PFSK-1 (cell line): ENCODE data around the gene SH3GL1. TPM values are rescaled to one million over a fixed set of nuclear protein-coding genes. Genes with fewer than 3 reads are reported as not detected.

ENCODE experiments used
- FOXP2 ChIP-seq: optimal IDR thresholded peaks from 2 replicates; pipeline ENCODE3; 2011; ENCODE audit warnings: borderline replicate concordance, control low read depth, inconsistent platforms; ENCODE audit not compliant: insufficient read depth; ENCODE audit errors: extremely low read length, extremely low read depth
- POLR2AphosphoS5 ChIP-seq: IDR thresholded peaks from 2 replicates; pipeline ENCODE4 v1.6.1; 2012; ENCODE audit warnings: low read depth, mild to moderate bottlenecking, control low read depth, low read length, moderate library complexity
- REST ChIP-seq, 2 experiments: IDR thresholded peaks; 2 replicates each; pipeline versions ENCODE4 v1.6.1 to v1.8.0; 2011 to 2012; ENCODE audit warnings: low read depth in 2 of 2, low read length in 2 of 2, control low read depth in 1 of 2, inconsistent platforms in 1 of 2, mild to moderate bottlenecking in 1 of 2, moderate library complexity in 1 of 2; ENCODE audit not compliant: insufficient read depth in 1 of 2
- SIN3A ChIP-seq: IDR thresholded peaks from 2 replicates; pipeline ENCODE4 v1.6.1; 2012; ENCODE audit warnings: mild to moderate bottlenecking, low read length, moderate library complexity, borderline replicate concordance; ENCODE audit not compliant: insufficient read depth
- TAF1 ChIP-seq: IDR thresholded peaks from 2 replicates; pipeline ENCODE4 v1.6.1; 2012; ENCODE audit warnings: low read length, control low read depth, borderline replicate concordance; ENCODE audit not compliant: insufficient read depth
- polyA plus RNA-seq: library from polyadenylated mRNA; unstranded; fragments of >200 nt; gene quantifications from one replicate; pipeline ENCODE4 v1.2.1, GENCODE V29; 2012; ENCODE audit warnings: low read depth, missing spikeins; ENCODE audit not compliant: insufficient read length

The SH3GL1 gene
- 214 TPM for polyA plus RNA-seq

DNA sequence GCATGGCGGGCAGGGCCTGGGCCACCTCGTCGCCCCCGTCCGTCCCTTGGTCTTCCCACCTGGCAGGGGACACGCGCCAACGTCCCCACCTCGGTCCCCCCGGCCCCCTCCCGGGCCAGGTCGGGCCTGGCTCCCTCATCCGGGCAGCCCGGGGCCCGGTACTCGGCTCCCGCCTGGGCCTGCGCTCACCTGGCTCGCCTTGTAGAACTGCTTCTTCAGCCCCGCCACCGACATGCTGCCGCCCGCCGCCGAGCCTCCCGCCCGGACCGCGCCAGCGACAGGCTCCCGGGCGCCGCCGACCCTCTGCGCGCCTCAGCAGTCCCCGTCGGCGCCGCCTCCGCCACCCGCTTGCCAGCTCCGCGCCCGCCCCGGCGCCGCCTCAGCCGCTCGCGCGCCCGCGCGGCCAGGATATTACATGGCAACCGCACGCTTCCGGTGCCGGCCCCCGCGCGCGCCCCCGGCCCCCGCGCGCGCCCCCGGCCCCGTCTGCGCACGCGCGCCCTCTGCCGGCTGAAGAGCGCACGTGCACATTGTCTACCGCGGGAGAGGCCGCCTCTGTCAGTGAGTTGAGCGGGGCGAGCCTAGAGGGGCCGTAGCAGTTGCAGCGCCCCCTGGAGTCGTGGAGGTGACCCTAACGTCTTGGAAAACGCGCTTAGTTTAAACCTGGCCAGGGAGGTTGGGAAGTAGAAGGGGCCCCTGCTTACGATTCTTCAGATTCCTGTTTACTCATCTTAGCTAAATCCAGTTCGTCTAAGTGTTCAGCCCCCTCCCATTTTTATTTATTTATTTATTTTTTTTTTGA lies at the start of gene SH3GL1:
SH3GL1 (minus strand) TSS at position 413 of the 802 bp plus-strand sequence; CDS start at position 234, 179 bp downstream.
- peak; percentile 44; the same call in 1 of the 2 replicates for TF ChIP-seq TAF1
- TF ChIP-seq REST (IDR thresholded peaks at IDR 0.05; ENCODE audit: insufficient read depth in 1 of 2, low read depth in 2 of 2, low read length in 2 of 2): no peak
- TF ChIP-seq FOXP2: peak; percentile 81
- no peak for TF ChIP-seq POLR2AphosphoS5
- 0 out of 2 replicates have a peak, but pooled peaks have one; percentile 24 for TF ChIP-seq SIN3A

DNA sequence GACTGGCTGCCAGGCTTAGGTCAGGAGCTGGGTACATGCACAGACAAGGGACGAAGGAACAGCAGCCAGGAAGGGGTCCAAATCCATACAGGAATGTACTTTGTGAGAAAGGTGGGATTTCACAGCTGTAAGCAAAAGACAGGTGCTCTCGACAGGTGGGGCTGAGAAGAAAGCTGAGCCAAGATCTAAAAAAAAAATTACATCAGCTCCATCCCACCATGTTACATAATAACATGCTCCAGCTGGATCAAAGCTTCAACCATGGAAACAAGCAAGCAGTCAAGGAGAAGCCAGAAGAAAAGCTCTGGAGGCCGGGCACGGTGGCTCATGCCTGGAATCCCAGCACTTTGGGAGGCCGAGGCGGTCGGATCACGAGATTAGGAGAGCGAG lies 49.3 kb upstream of the SH3GL1 start:
- TF ChIP-seq FOXP2 (no peak), REST (IDR thresholded peaks at IDR 0.05; ENCODE audit: insufficient read depth in 1 of 2, low read depth in 2 of 2, low read length in 2 of 2) (no peak), SIN3A (no peak), TAF1 (no peak), POLR2AphosphoS5 (no peak)

DNA sequence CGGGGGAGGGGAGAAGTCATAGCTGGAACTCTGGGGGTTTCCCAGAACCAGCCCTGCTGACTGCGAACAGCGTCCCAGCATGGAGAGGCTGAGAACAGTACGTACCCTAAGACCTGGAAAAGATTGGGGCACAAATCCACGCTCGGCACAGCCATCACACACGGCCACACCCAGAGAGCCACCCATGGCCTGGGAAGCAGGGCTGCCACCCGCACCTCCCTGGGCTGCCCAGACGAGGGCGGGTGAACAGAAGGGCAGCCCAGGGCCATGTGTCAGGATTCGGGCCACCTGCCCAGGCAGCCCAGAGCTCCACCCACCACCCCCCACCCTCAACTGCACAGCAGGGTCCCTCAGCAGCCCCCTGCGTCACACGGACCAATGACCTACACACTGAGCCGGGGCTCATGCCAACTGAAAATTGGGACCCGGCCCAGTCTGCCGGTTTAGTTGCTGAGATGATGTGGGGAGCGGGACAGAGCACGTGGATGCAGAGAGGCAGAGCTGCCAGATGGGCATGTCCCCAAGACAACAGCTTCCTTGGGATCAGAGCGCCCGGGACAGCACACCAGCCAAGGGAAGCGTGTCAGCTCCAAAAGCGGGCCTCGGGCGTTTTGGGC lies 48.8 kb upstream of the SH3GL1 start:
- TF ChIP-seq SIN3A (no peak), POLR2AphosphoS5 (no peak), REST (IDR thresholded peaks at IDR 0.05; ENCODE audit: insufficient read depth in 1 of 2, low read depth in 2 of 2, low read length in 2 of 2) (no peak)

DNA sequence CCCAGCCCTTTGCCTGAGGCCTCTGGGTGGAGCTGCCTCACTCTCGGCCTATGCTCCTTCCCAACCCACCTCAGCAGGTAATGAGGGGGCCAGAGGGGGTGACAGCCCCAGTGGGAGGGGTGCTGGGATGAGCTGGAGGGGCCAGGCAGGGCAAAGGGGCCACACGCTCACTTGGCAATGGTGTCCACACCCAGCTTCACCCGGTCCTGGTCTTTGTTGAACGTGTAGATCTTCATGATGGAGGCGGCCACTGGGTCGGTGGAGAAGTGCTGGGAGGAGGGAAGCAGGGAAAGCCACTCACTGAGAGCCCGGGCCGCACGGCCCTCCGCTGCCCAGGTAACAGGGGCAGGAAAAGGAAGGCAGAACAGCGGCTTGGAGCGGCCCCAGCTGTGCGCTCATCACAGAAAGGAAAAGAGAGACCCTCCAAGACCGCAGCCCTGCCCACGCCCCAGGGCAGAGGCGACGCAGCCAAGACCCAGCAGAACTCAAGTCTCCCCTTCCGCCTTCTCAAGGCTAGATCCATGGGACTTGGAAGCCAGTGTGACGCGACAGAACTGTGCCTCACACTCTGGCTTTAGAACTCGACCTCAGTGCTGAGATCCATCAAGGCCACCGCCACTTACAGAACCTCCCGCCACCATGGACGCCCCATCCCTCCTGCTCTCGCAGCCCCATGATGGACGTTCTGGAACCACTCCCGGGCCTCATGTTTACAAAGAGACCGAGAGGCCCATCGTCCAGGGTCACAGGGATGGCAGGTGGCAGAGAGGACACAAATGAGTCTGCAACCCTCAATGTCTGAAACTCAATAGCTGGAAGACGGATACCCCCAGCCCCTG lies 48.0 kb upstream of the SH3GL1 start:
- TF ChIP-seq POLR2AphosphoS5 (no peak), SIN3A (no peak), TAF1 (no peak), REST (IDR thresholded peaks at IDR 0.05; ENCODE audit: insufficient read depth in 1 of 2, low read depth in 2 of 2, low read length in 2 of 2) (no peak), FOXP2 (no peak)
